A549 (cell line): ENCODE measurements around the gene FOCAD. TPM values are rescaled to one million over a fixed set of nuclear protein-coding genes. Genes with fewer than 3 reads are reported as not detected.

Experiments
- ATAC-seq, 2 experiments: fragments of 200-7000 bp in 1 of 2; fragments of >200 bp in 1 of 2; cut with Nextera tagmentation in 1 of 2; cut with Tn5 transposase in 1 of 2; 3 replicates each; pipeline versions ENCODE4 v1.8.0 to v1.9.1; 2018 to 2020; ENCODE audit warnings: mild to moderate bottlenecking in 1 of 2, moderate library complexity in 1 of 2
- CTCF ChIA-PET: fragments of 300-600 bp; sonication (Branson Sonifier 250); formaldehyde crosslinking; extraction: SDS; loops from one replicate; lab custom pipeline; 2021; ENCODE audit warnings: antibody characterized with exemption, inconsistent platforms; lab: Yijun Ruan, JAX
- POLR2A ChIA-PET: fragments of 350-600 bp; formaldehyde crosslinking; extraction: SDS; loops from one replicate; lab custom pipeline; 2021; ENCODE audit warnings: antibody characterized with exemption, inconsistent platforms; lab: Yijun Ruan, JAX
- DNase-seq, 2 experiments: peaks; one replicate each; pipeline versions ENCODE4 v3.0.0 to v3.0.0-alpha.2; 2011 to 2016; ENCODE audit warnings: low read depth in 1 of 2, low spot score in 1 of 2
- FAIRE-seq: peaks from 2 replicates; lab custom pipeline; 2011; peaks lifted over from hg19 to GRCh38; lab: Jason Lieb, UNC
- H3K27ac ChIP-seq, 2 experiments: fragments of >200 bp; sonication (Bioruptor Twin); formaldehyde crosslinking; 3 replicates each; pipeline ENCODE4 v1.5.1; 2016 to 2017
- H3K4me1 ChIP-seq: fragments of >200 bp; sonication (Bioruptor Twin); formaldehyde crosslinking; 3 replicates; pipeline ENCODE4 v1.6.1; 2016
- H3K4me2 ChIP-seq: fragments of >200 bp; sonication (Bioruptor Twin); formaldehyde crosslinking; 3 replicates; pipeline ENCODE4 v1.6.1; 2016
- H3K4me3 ChIP-seq: fragments of >200 bp; sonication (Bioruptor Twin); formaldehyde crosslinking; 3 replicates; pipeline ENCODE4 v1.5.1; 2016
- H3K9me3 ChIP-seq: fragments of >200 bp; sonication (Bioruptor Twin); formaldehyde crosslinking; 3 replicates; pipeline ENCODE4 v1.6.1; 2016
- BHLHE40 ChIP-seq: IDR thresholded peaks from 2 replicates; pipeline ENCODE4 v1.6.1; 2012; ENCODE audit warnings: low read depth, low read length, inconsistent platforms
- CEBPB ChIP-seq, 2 experiments: fragments of >200 bp in 1 of 2; sonication (Bioruptor Twin) in 1 of 2; formaldehyde crosslinking in 1 of 2; IDR thresholded peaks; 2 replicates each; pipeline ENCODE4 v1.6.1; 2012 to 2016
- EHF ChIP-seq: fragments of 250-450 bp; sonication (Bioruptor Pico); IDR thresholded peaks from 2 replicates; pipeline ENCODE4 v1.5.0; 2020; ENCODE audit warnings: mild to moderate bottlenecking
- EHMT2 ChIP-seq: fragments of 200-600 bp; sonication (generic); IDR thresholded peaks from 2 replicates; pipeline ENCODE4 v1.6.1; 2016; ENCODE audit warnings: antibody characterized with exemption, low read depth, mild to moderate bottlenecking, moderate library complexity
- EP300 ChIP-seq, 2 experiments: fragments of >200 bp; sonication (Bioruptor Twin); formaldehyde crosslinking; IDR thresholded peaks; 2 replicates in 1 of 2; 3 replicates in 1 of 2; pipeline ENCODE4 v1.6.1; 2016 to 2017
- ESRRA ChIP-seq: fragments of 150-350 bp; IDR thresholded peaks from 2 replicates; pipeline ENCODE4 v1.6.1; 2014; ENCODE audit warnings: mild to moderate bottlenecking, low read length, borderline replicate concordance
- FOSL2 ChIP-seq, 2 experiments: fragments of 450-650 bp in 1 of 2; fragments of >200 bp in 1 of 2; sonication (Bioruptor Twin) in 1 of 2; formaldehyde crosslinking; IDR thresholded peaks; 2 replicates each; pipeline versions ENCODE4 v1.5.0 to v1.6.1; 2016 to 2020; ENCODE audit warnings: mild to moderate bottlenecking in 1 of 2, moderate library complexity in 1 of 2
- HDAC2 ChIP-seq: fragments of 200-600 bp; sonication (generic); IDR thresholded peaks from 2 replicates; pipeline ENCODE4 v1.6.1; 2016
- HES2 ChIP-seq: fragments of >200 bp; sonication (Bioruptor Twin); formaldehyde crosslinking; IDR thresholded peaks from 2 replicates; pipeline ENCODE4 v1.6.1; 2016
- HOXB13 ChIP-seq: fragments of 250-450 bp; sonication (Bioruptor Pico); IDR thresholded peaks from 2 replicates; pipeline ENCODE4 v1.5.0; 2020; ENCODE audit warnings: low read depth, mild to moderate bottlenecking, moderate library complexity
- JUN ChIP-seq, 2 experiments: fragments of >200 bp; sonication (Bioruptor Twin); formaldehyde crosslinking; IDR thresholded peaks; 2 replicates in 1 of 2; 3 replicates in 1 of 2; pipeline ENCODE4 v1.6.1; 2016 to 2017
- JUNB ChIP-seq: fragments of >200 bp; sonication (Bioruptor Twin); formaldehyde crosslinking; IDR thresholded peaks from 2 replicates; pipeline ENCODE4 v1.6.1; 2016
- KDM1A ChIP-seq: fragments of 200-600 bp; sonication (generic); IDR thresholded peaks from 2 replicates; pipeline ENCODE4 v1.6.1; 2016; ENCODE audit warnings: low read depth, mild to moderate bottlenecking
- MAFK ChIP-seq: fragments of 450-650 bp; IDR thresholded peaks from 2 replicates; pipeline ENCODE4 v1.6.1; 2014; ENCODE audit not compliant: partially characterized antibody
- NFE2L2 ChIP-seq: fragments of 150-350 bp; conservative IDR thresholded peaks from 2 replicates; pipeline ENCODE4 v1.6.1; 2014; ENCODE audit warnings: low read length
- NPAS2 ChIP-seq: fragments of 250-450 bp; sonication (Bioruptor Pico); IDR thresholded peaks from 2 replicates; pipeline ENCODE4 v1.8.0; 2022; ENCODE audit warnings: mild to moderate bottlenecking, moderate library complexity, borderline replicate concordance
- RFX5 ChIP-seq: fragments of 450-650 bp; IDR thresholded peaks from 2 replicates; pipeline ENCODE4 v1.7.1; 2014; ENCODE audit warnings: antibody characterized with exemption, mild to moderate bottlenecking, moderate library complexity
- SREBF2 ChIP-seq: fragments of 450-650 bp; IDR thresholded peaks from 2 replicates; pipeline ENCODE4 v1.6.1; 2014; ENCODE audit warnings: mild to moderate bottlenecking, moderate library complexity
- ZSCAN20 ChIP-seq: fragments of 250-450 bp; sonication (Bioruptor Pico); IDR thresholded peaks from 2 replicates; pipeline ENCODE4 v1.8.0; 2022; ENCODE audit warnings: mild to moderate bottlenecking, moderate library complexity
- WGBS: methylation state at CpG from one replicate; pipeline ENCODE4 v1.1.6; 2017; ENCODE audit errors: missing lambda C conversion rate; 5-methylcytosine and 5-hydroxymethylcytosine counted together
- polyA plus RNA-seq, 4 experiments: library from polyadenylated mRNA; depleted of rRNA in 3 of 4; stranded (reverse); fragments of >200 nt; fragmentation: RNase III in 1 of 4; extraction: RNeasy Plus Mini Kit Qiagen cat#74134 plus additional on column Dnase treatment in 1 of 4; gene quantifications; 2 replicates in 3 of 4; 3 replicates in 1 of 4; pipeline ENCODE4 v1.2.3, GENCODE V29; 2011 to 2017
- TF ChIP-seq, protein P1 (sequence below): IDR thresholded peaks from 2 replicates; pipeline ENCODE4 v1.6.1; 2012; ENCODE audit warnings: low read depth, borderline replicate concordance
- TF ChIP-seq, protein P2 (sequence below): fragments of 450-650 bp; IDR thresholded peaks from 2 replicates; pipeline ENCODE4 v1.6.1; 2014; ENCODE audit warnings: antibody characterized with exemption

FOCAD gene
- polyA plus RNA-seq, 2 of the 4 experiments (the other 2 are of a cell fraction) = 22.0 to 53.8 TPM

- TF ChIP-seq, protein P1, sequence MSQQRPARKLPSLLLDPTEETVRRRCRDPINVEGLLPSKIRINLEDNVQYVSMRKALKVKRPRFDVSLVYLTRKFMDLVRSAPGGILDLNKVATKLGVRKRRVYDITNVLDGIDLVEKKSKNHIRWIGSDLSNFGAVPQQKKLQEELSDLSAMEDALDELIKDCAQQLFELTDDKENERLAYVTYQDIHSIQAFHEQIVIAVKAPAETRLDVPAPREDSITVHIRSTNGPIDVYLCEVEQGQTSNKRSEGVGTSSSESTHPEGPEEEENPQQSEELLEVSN = no peak
- TF ChIP-seq HES2 = no peak
- TF ChIP-seq KDM1A = no peak
- TF ChIP-seq EHMT2 = no peak
- no peak for TF ChIP-seq ESRRA
Measured at GRCh38 chr9:20808002-20808401, 123.9 kb downstream of the FOCAD start (continued).

GRCh38 chr9:20811872-20812271 is 127.8 kb downstream of the FOCAD start:
- H3K9me3 ChIP-seq = no peaks in the 10 kb centered on the region
- peak in 1 of 2 experiments; percentile 10 for DNase-seq
- H3K4me3 ChIP-seq = no peak overlapping the region
- POLR2A ChIA-PET = no interaction called here
- H3K4me2 ChIP-seq = peak overlapping the region; percentile 25; the same call in 2 of the 3 replicates
- H3K4me1 ChIP-seq = peaks cover 8% of the 10 kb centered on the region; the same call in 1 of the 3 replicates
- TF ChIP-seq MAFK (peak; percentile 83), FOSL2 (IDR thresholded peaks at IDR 0.05) (no peak), FOSL2 (CRISPR knock-in tag; IDR thresholded peaks at IDR 0.05) (no peak)
- TF ChIP-seq, all 56 proteins: peak for 1
- H3K27ac ChIP-seq = no peak overlapping the region
- no peak for ATAC-seq
- no peak for FAIRE-seq
- CTCF ChIA-PET = no interaction called here

GRCh38 chr9:20815923-20816703 is 132.1 kb downstream of the FOCAD start:
- no peak overlapping the region for H3K4me2 ChIP-seq
- ChIA-PET CTCF (no interaction called here), POLR2A (no interaction called here)
- WGBS = 87% methylated on average over 5 of the region's 5 CpGs
- H3K4me3 ChIP-seq = no peak overlapping the region
- ATAC-seq = no peak
- no peaks in the 10 kb centered on the region for H3K9me3 ChIP-seq
- no peak for DNase-seq
- H3K4me1 ChIP-seq = peaks cover 8% of the 10 kb centered on the region; the same call in 1 of the 3 replicates
- TF ChIP-seq SREBF2 (no peak), EP300 (IDR thresholded peaks at IDR 0.05) (no peak), NFE2L2 (no peak), JUNB (no peak), NPAS2 (CRISPR knock-in tag) (no peak), HOXB13 (CRISPR knock-in tag) (no peak), EHF (no peak)
- TF ChIP-seq, protein P2, sequence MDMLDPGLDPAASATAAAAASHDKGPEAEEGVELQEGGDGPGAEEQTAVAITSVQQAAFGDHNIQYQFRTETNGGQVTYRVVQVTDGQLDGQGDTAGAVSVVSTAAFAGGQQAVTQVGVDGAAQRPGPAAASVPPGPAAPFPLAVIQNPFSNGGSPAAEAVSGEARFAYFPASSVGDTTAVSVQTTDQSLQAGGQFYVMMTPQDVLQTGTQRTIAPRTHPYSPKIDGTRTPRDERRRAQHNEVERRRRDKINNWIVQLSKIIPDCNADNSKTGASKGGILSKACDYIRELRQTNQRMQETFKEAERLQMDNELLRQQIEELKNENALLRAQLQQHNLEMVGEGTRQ = no peak
- H3K27ac ChIP-seq = no peak overlapping the region
- FAIRE-seq = no peak

DNA sequence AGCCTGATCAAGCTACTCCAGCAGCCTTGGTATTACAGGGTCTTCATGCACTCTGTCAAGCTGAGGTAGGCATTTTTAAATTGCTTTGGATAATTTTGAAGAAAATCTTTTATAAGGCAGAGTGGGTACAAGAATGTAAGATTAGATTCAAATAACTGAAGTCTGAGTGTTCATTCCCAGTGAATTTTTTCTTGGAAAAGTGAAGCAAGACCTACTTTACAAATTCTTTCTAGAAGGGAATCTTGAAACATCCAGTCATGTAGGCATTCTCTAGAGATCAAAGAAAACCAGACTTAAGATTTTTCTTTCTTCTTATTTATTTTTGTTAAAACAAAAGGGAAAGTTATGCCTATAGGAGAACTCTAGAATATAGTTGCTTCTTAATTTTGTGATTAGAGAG is 139.0 kb downstream of the FOCAD start:
- H3K4me3 ChIP-seq = no peak overlapping the region
- H3K27ac ChIP-seq = no peak overlapping the region
- no peak overlapping the region for H3K4me2 ChIP-seq
- TF ChIP-seq HDAC2 = no peak
- TF ChIP-seq KDM1A = no peak
- no peak for TF ChIP-seq BHLHE40
- no peak for TF ChIP-seq CEBPB (IDR thresholded peaks at IDR 0.05)
- no peak for TF ChIP-seq ZSCAN20 (CRISPR knock-in tag)
- TF ChIP-seq JUN (IDR thresholded peaks at IDR 0.05) = no peak
- no peak for TF ChIP-seq RFX5
- no peak for TF ChIP-seq HES2
- POLR2A ChIA-PET = no interaction called here
- ATAC-seq (no peak), FAIRE-seq (no peak), DNase-seq (no peak)
- CTCF ChIA-PET = interaction anchor here (0.6 kb wide), 1 partner anchor 21 kb away, joined by 3 read pairs; no protein-coding TSS in a partner anchor
- H3K9me3 ChIP-seq = no peaks in the 10 kb centered on the region
- no peaks in the 10 kb centered on the region for H3K4me1 ChIP-seq
